T-helper 2 cell treated with Interferon-gamma antibody and Interleukin-4, amounts not matched to agents 5 μg/mL and 100 μg/mL, for 36 hours (primary cell): ENCODE results near the gene FNDC3B.

ENCODE experiments used
- DNase-seq: peaks from one replicate; pipeline ENCODE4 v3.0.0; 2021; ENCODE audit warnings: low spot score
- H3K27ac Mint-ChIP-seq: one replicate; pipeline ENCODE4 v1.8.0; 2021; ENCODE audit warnings: mild to moderate bottlenecking, mixed read lengths
- H3K27me3 Mint-ChIP-seq: one replicate; pipeline ENCODE4 v1.8.0; 2021; ENCODE audit warnings: low read depth, mixed read lengths
- H3K36me3 Mint-ChIP-seq: one replicate; pipeline ENCODE4 v1.8.0; 2021; ENCODE audit warnings: low read depth, mixed read lengths
- H3K4me1 Mint-ChIP-seq: one replicate; pipeline ENCODE4 v1.8.0; 2021; ENCODE audit warnings: low read depth, mixed read lengths
- H3K4me3 Mint-ChIP-seq: one replicate; pipeline ENCODE4 v1.8.0; 2022; ENCODE audit warnings: mild to moderate bottlenecking, moderate library complexity, mixed read lengths
- H3K9me3 Mint-ChIP-seq: one replicate; pipeline ENCODE4 v1.8.0; 2021; ENCODE audit warnings: mixed read lengths

Gene FNDC3B

DNA sequence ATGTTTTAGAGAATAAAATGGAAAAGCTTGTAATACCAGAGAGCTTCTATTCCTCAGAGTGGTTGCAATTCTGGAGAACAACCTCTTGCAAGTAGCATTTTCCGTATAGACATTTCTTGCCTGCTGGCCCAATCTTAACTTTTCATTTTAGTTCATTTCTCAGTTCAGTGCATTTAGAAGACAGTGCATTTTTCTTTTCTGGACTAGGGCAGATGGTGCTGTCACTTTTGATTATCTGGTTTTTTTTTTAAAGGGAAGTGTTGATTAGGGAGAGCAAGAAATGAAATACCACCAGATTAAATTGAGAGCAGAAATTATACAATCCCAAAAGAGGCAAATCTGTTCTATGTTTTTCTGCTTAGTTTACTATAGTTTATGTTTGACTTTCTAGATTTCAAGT is 236.2 kb downstream of the FNDC3B start:
- Mint-ChIP-seq H3K9me3 (no peaks in the 10 kb centered on the region), H3K4me1 (no peaks in the 10 kb centered on the region), H3K36me3 (no peaks in the 10 kb centered on the region), H3K27ac (no peak overlapping the region), H3K4me3 (no peak overlapping the region), H3K27me3 (no peaks in the 10 kb centered on the region)
- no peak for DNase-seq

- Mint-ChIP-seq H3K9me3 (no peaks in the 10 kb centered on the region), H3K36me3 (no peaks in the 10 kb centered on the region), H3K4me1 (no peaks in the 10 kb centered on the region), H3K4me3 (no peak overlapping the region), H3K27me3 (no peaks in the 10 kb centered on the region), H3K27ac (no peak overlapping the region)
- no peak for DNase-seq
Observed at GRCh38 chr3:172276103-172276502, 236.7 kb downstream of the FNDC3B start.

GRCh38 chr3:172277151-172277652 is 237.8 kb downstream of the FNDC3B start:
- Mint-ChIP-seq H3K4me1 (no peaks in the 10 kb centered on the region), H3K36me3 (no peaks in the 10 kb centered on the region), H3K9me3 (no peaks in the 10 kb centered on the region), H3K4me3 (no peak overlapping the region), H3K27ac (no peak overlapping the region), H3K27me3 (no peaks in the 10 kb centered on the region)
- DNase-seq = no peak

DNA sequence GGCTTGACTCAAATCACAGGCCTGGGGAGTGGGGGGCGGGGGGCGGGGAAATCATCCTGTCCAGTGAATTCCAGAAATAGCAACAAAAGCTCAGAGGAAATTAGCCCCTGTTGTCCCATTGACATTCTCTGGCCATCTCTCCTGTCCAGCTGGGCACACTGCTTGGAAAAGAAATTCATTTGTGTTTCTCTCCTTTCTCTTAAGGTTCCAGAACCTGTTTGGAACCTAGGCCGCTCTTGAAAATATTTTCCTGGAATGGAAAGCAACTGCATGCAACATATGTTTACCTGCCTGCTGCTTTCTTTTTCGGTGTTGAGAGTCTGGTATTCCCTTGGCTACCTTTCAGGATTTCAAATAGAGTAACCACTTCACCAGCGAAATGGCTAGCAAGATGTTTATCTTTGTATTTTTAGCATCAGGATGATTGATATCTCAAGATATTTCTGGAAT is 239.8 kb downstream of the FNDC3B start:
- no peaks in the 10 kb centered on the region for H3K9me3 Mint-ChIP-seq
- H3K27me3 Mint-ChIP-seq = no peaks in the 10 kb centered on the region
- H3K4me3 Mint-ChIP-seq = no peak overlapping the region
- no peaks in the 10 kb centered on the region for H3K4me1 Mint-ChIP-seq
- no peak overlapping the region for H3K27ac Mint-ChIP-seq
- H3K36me3 Mint-ChIP-seq = no peaks in the 10 kb centered on the region
- DNase-seq = no peak

DNA sequence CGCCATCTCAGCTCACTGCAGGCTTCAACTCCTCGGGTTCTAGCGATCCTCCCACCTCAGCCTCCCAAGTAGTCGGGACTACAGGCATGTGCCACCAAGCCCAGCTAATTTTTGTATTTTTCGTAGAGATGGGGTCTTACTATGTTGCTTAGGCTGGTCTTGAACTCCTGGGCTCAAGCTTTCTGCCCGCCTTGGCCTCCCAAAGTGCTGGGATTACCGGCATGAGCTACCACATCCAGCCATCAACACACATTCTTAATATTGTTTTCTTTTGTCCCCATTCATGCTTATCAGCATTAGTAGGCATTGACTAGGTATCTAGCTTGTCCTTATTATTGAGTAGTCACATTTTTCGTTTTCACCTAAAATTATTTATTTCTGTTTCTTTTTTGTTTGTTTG is 240.6 kb downstream of the FNDC3B start:
- Mint-ChIP-seq H3K36me3 (no peaks in the 10 kb centered on the region), H3K4me1 (no peaks in the 10 kb centered on the region), H3K27me3 (no peaks in the 10 kb centered on the region), H3K9me3 (no peaks in the 10 kb centered on the region), H3K27ac (no peak overlapping the region), H3K4me3 (no peak overlapping the region)
- DNase-seq = no peak

- no peaks in the 10 kb centered on the region for H3K27me3 Mint-ChIP-seq
- no peak overlapping the region for H3K27ac Mint-ChIP-seq
- H3K4me1 Mint-ChIP-seq = no peaks in the 10 kb centered on the region
- H3K9me3 Mint-ChIP-seq = no peaks in the 10 kb centered on the region
- DNase-seq = no peak
- H3K4me3 Mint-ChIP-seq = no peak overlapping the region
- H3K36me3 Mint-ChIP-seq = no peaks in the 10 kb centered on the region
Observed at GRCh38 chr3:172280406-172281051, 241.2 kb downstream of the FNDC3B start.

- Mint-ChIP-seq H3K27ac (no peak overlapping the region), H3K9me3 (no peaks in the 10 kb centered on the region), H3K36me3 (no peaks in the 10 kb centered on the region), H3K4me3 (no peak overlapping the region), H3K27me3 (no peaks in the 10 kb centered on the region), H3K4me1 (peaks cover 2% of the 10 kb centered on the region)
- no peak for DNase-seq
Observed at GRCh38 chr3:172281884-172282283, 242.5 kb downstream of the FNDC3B start.

GRCh38 chr3:172282850-172283249 is 243.5 kb downstream of the FNDC3B start:
- peaks cover 5% of the 10 kb centered on the region for H3K4me1 Mint-ChIP-seq
- H3K36me3 Mint-ChIP-seq = no peaks in the 10 kb centered on the region
- no peaks in the 10 kb centered on the region for H3K27me3 Mint-ChIP-seq
- no peaks in the 10 kb centered on the region for H3K9me3 Mint-ChIP-seq
- no peak for DNase-seq
- no peak overlapping the region for H3K4me3 Mint-ChIP-seq
- H3K27ac Mint-ChIP-seq = no peak overlapping the region

GRCh38 chr3:172283841-172284357 is 244.5 kb downstream of the FNDC3B start:
- H3K36me3 Mint-ChIP-seq = no peaks in the 10 kb centered on the region
- H3K4me3 Mint-ChIP-seq = no peak overlapping the region
- no peak overlapping the region for H3K27ac Mint-ChIP-seq
- peaks cover 16% of the 10 kb centered on the region for H3K4me1 Mint-ChIP-seq
- DNase-seq = no peak
- no peaks in the 10 kb centered on the region for H3K27me3 Mint-ChIP-seq
- no peaks in the 10 kb centered on the region for H3K9me3 Mint-ChIP-seq

DNA sequence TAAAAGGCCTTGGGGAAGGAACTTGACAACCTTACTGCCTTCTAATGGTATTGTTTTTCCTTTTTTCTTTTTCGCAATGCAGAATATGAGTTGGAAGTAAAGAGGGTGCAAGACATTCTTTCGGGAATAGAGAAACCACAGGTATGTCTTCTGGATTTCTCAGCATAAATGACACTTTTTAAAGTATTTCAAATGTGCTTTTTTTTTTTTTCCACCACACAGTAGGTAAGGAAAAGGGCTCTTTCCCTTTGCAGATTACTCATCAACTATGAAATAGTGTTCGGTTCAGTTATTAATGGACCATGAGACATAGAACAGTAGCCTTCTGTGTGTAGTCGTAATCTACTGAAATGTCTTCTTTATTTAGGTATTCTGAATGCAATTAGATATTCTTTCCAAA is 246.5 kb downstream of the FNDC3B start:
- Mint-ChIP-seq H3K36me3 (peaks cover 2% of the 10 kb centered on the region), H3K4me1 (peaks cover 22% of the 10 kb centered on the region)
- DNase-seq = no peak

GRCh38 chr3:172286548-172287148 is 247.3 kb downstream of the FNDC3B start:
- H3K27ac Mint-ChIP-seq = no peak overlapping the region
- peaks cover 2% of the 10 kb centered on the region for H3K36me3 Mint-ChIP-seq
- H3K9me3 Mint-ChIP-seq = no peaks in the 10 kb centered on the region
- H3K4me1 Mint-ChIP-seq = peaks cover 22% of the 10 kb centered on the region
- DNase-seq = no peak
- H3K27me3 Mint-ChIP-seq = no peaks in the 10 kb centered on the region
- no peak overlapping the region for H3K4me3 Mint-ChIP-seq

More for the DNA sequence above, 246.5 kb downstream of the FNDC3B start:
- no peaks in the 10 kb centered on the region for H3K27me3 Mint-ChIP-seq
- no peaks in the 10 kb centered on the region for H3K9me3 Mint-ChIP-seq
- no peak overlapping the region for H3K27ac Mint-ChIP-seq
- no peak overlapping the region for H3K4me3 Mint-ChIP-seq

- Mint-ChIP-seq H3K27ac (no peak overlapping the region), H3K4me3 (no peak overlapping the region), H3K9me3 (no peaks in the 10 kb centered on the region), H3K36me3 (peaks cover 2% of the 10 kb centered on the region), H3K27me3 (no peaks in the 10 kb centered on the region), H3K4me1 (peaks cover 22% of the 10 kb centered on the region)
- no peak for DNase-seq
Observed at GRCh38 chr3:172287937-172288477, 248.6 kb downstream of the FNDC3B start.

DNA sequence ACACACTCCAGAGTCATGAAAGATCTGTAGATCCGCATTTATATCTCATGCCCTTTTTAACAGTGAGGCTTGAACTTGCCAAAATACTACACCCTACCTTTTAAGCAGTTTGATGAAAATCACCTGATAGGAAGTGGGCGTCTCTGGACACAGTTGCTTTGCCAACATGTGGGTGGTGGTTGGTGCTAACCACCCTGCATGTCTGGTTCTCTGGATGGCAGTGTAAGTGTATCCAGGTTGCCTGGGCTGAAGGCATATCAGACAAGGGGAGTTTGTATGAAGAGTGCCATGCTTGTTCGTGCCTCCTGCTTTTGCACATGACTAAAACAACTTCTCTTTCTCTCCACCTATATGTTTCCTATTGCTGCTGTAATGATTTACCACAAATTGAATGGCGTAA is 249.3 kb downstream of the FNDC3B start:
- Mint-ChIP-seq H3K4me3 (no peak overlapping the region), H3K9me3 (no peaks in the 10 kb centered on the region), H3K4me1 (peaks cover 22% of the 10 kb centered on the region), H3K36me3 (peaks cover 2% of the 10 kb centered on the region), H3K27me3 (no peaks in the 10 kb centered on the region), H3K27ac (no peak overlapping the region)
- DNase-seq = no peak

GRCh38 chr3:172289583-172289982 is 250.2 kb downstream of the FNDC3B start:
- no peaks in the 10 kb centered on the region for H3K27me3 Mint-ChIP-seq
- no peak overlapping the region for H3K4me3 Mint-ChIP-seq
- H3K9me3 Mint-ChIP-seq = no peaks in the 10 kb centered on the region
- no peak for DNase-seq
- H3K36me3 Mint-ChIP-seq = peaks cover 4% of the 10 kb centered on the region
- peaks cover 22% of the 10 kb centered on the region for H3K4me1 Mint-ChIP-seq
- H3K27ac Mint-ChIP-seq = no peak overlapping the region
